HG03097 (cell line): ENCODE results near the gene CACNA2D1.

Source experiments
- ATAC-seq: cut with Tn5 transposase; IDR thresholded peaks from one replicate; pipeline ENCODE4 v1.9.1; 2021; ENCODE audit not compliant: unreplicated experiment, low FRiP score

CACNA2D1 gene

GRCh38 chr7:82443547-82444219, at the start of gene CACNA2D1:
TSS of gene CACNA2D1 (minus strand) at chr7:82443777.
- no peak for ATAC-seq

GRCh38 chr7:82481499-82482097, 38.0 kb upstream of the CACNA2D1 start:
- ATAC-seq, result no peak

- no peak for ATAC-seq
These were observed 34.3 kb upstream of the CACNA2D1 start for GRCh38 chr7:82477733-82478515.

GRCh38 chr7:82472966-82473365, 29.4 kb upstream of the CACNA2D1 start:
- ATAC-seq, result no peak

GRCh38 chr7:82471351-82472020, 27.9 kb upstream of the CACNA2D1 start:
- no peak for ATAC-seq

- ATAC-seq, result no peak
These were observed 25.6 kb upstream of the CACNA2D1 start for GRCh38 chr7:82469207-82469606.

- ATAC-seq, result no peak
These were observed 24.9 kb upstream of the CACNA2D1 start for GRCh38 chr7:82468435-82468834.

GRCh38 chr7:82467020-82467419, 23.4 kb upstream of the CACNA2D1 start:
- no peak for ATAC-seq

GRCh38 chr7:82464372-82464771, 20.8 kb upstream of the CACNA2D1 start:
- ATAC-seq, result no peak

- no peak for ATAC-seq
These were observed 11.7 kb upstream of the CACNA2D1 start for GRCh38 chr7:82455295-82455694.

- no peak for ATAC-seq
These were observed 7.2 kb upstream of the CACNA2D1 start for GRCh38 chr7:82450759-82451158.

- no peak for ATAC-seq
These were observed 6.3 kb upstream of the CACNA2D1 start for GRCh38 chr7:82449910-82450309.

GRCh38 chr7:82446897-82447296, 3.3 kb upstream of the CACNA2D1 start:
- ATAC-seq, result no peak

- ATAC-seq, result no peak
These were observed 1.7 kb upstream of the CACNA2D1 start for GRCh38 chr7:82445271-82445670.

GRCh38 chr7:82444220-82444909, 788 bp upstream of the CACNA2D1 start:
- ATAC-seq, result no peak

- ATAC-seq, result no peak
These were observed 486 bp downstream of the CACNA2D1 start for GRCh38 chr7:82443036-82443546.

GRCh38 chr7:82442492-82443035, 1.0 kb downstream of the CACNA2D1 start:
- no peak for ATAC-seq

- ATAC-seq, result no peak
These were observed 1.7 kb downstream of the CACNA2D1 start for GRCh38 chr7:82441669-82442478.

GRCh38 chr7:82438521-82438920, 5.1 kb downstream of the CACNA2D1 start:
- no peak for ATAC-seq
